Stimulated activated CD8-positive, alpha-beta memory T cell treated with anti-CD3 and anti-CD28 coated beads, Interleukin-4, amount 100 ng/mL, for 24 hours (primary cell): ENCODE data around the gene IL13RA1.
"Not testable (repeated sequence)": the region's sequence is repeated elsewhere in the genome, so short reads cannot be mapped to it uniquely, and the experiment has no call there.

Source experiments
- DNase-seq: peaks from one replicate; pipeline ENCODE4 v3.0.0-alpha.2; 2020; ENCODE audit warnings: low read depth

IL13RA1 gene

DNA sequence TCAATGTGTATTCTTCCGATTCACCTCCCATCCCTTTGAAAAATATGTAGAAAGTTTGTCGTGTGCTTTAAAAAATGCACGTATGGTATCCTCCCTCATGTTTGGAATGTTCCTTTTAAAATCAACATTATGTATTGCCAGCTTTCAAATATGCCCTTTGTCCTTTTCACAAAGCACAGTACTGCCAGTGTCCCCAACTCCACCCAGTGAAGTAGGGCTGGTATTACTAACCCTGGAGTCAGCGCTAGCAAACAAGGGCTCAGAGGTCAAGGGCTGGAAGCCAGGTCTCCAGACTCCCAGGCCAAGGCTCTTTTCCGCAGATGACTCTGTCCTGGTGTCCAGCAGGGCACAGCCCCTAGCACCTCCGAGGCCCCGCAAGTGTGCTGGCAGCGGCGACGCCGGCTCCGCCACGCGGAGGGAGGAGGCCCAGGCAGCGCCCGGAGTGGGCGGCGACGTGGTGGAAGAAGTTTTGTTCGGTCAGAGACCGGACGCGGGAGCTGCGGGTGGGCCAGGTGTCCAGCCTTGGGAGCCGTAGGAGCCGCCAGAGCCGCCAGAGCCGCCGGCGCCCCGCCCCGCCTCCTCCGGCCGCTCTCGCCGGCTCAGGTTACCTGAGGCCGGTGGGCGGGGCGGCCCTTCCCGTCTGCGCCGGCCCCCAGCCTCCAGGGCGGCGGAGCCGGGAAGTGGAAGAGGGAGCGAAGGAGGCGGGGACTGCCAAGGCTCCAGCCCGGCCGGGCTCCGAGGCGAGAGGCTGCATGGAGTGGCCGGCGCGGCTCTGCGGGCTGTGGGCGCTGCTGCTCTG is at the start of gene IL13RA1:
Gene IL13RA1, plus strand, starts transcription at position 720 of the 799 bp plus-strand sequence. Its CDS starts 33 bp downstream, at position 753.
- DNase-seq: no peak

DNA sequence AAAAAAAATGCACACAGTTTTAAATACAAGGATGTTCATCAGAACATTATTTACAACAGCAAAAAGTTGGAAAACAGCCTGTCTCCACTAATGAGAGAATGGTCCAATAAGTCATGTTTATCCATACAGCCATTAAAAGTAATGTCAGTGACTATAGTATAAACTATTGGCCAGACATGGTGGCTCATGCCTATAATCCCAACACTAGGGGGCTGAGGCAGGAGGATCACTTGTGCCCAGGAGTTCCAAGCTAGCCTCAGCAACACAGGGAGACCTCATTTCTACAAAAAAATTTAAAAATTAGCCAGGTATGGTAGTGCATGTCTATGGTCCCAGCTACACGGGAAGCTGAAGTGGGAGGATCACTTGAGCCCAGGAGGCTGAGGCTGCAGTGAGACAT is 48.1 kb upstream of the IL13RA1 start:
- no peak for DNase-seq

DNA sequence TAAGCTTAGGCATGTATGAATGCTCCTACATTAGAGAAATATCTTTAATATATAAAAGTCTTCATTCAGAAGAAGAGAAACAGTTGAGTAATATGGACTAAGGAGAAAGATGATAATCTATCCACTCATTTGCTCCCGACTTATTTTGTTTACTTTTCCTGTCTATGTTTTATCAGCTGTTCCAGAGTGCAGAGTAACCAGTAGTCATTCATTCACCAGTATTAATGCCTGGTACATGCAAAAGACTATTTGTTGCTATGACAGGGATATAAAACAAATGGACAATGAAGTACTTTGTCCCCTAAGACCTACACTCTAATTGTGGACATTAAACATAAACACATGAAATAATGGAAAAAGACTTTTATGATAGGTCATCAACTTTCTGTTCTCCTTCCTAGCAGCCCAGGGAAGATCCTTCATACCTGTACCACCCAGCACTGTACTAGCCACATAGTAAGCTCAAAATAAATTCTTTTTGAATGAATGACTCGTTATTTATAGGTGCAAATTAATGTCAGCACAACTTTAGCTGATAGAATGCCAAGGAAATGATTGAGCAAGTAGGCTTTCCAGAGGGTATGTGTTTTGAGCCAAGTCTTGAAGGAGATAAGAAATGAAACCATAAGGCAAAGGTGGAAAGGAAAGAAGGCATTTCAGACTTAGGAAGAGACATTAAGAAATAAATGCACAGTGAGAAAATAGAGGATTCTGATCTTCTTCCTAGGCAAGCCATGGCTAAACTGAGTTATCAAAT is 45.0 kb upstream of the IL13RA1 start:
- no peak for DNase-seq

DNA sequence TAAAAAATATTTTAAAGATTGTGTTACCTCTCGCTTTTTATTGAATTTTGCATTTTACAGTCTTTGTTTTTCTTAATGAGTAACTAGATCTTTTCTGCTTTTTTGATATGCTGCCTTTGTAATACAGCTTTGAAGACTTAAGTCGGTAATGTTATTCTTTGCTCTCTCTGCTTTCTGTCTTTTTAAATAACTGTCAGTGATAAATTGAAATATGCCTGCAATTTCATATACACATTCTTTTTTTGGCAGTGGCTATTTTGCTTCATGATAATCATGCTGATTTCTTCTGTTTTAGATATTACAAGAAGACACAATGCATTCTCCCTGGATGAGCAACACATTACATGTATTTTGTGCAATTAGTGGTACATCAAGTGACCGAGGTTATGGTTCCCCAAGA is 42.0 kb upstream of the IL13RA1 start:
- no peak for DNase-seq

- DNase-seq: no peak
Measured at GRCh38 chrX:118688935-118689334, 38.5 kb upstream of the IL13RA1 start.

- no peak for DNase-seq
Measured at GRCh38 chrX:118693843-118694242, 33.6 kb upstream of the IL13RA1 start.

DNA sequence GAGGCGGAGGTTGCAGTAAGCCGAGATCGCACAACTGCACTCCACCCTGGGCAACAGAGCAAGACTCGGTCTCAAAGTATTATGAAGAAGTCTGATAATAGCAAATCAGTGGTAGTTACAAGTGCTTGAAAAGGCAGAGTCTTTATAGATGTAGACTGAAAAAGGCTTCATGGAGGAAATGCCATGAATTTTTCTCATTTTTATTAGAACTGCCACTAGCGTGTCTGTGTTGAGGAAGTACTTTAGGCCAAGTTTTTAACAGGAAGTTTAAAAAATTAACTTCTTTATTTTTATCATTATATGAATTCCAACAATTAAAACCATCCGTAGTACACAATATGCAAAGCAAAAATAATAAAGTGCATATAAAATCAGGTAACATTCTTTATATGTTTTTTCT is 32.8 kb upstream of the IL13RA1 start:
- DNase-seq: no peak

DNA sequence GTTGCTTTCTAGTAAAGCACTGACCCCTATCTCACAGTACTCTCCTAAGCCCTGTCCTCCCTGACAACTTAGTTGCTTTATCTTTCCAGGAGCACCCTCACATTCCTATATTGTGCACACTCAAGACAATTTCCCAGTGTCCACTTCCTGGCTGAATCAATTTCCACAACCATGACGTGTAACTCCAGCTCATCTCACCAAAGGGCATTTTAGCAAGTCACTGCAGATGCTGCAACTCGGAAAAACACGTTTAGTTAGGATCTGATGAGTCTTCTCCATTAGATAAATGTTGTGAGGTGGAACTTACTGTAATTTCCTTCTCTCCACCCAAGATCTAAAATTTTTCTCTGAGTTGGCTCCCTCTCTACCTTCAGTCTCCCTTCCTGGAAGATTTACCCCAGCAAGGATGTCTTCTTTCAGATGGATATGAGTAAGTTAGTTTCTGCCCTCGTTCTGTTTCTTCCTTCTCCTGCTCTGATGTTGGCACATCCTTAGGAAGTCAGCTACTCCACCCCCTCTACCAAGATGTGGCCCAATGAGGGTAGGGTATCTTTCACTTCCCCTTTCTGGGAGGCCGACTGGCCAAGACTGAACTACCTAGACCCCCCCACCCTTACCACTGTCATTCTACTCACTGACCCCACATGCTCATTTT is 28.8 kb upstream of the IL13RA1 start:
- DNase-seq: no peak

GRCh38 chrX:118702741-118703140 is 24.7 kb upstream of the IL13RA1 start:
- DNase-seq: no peak

DNA sequence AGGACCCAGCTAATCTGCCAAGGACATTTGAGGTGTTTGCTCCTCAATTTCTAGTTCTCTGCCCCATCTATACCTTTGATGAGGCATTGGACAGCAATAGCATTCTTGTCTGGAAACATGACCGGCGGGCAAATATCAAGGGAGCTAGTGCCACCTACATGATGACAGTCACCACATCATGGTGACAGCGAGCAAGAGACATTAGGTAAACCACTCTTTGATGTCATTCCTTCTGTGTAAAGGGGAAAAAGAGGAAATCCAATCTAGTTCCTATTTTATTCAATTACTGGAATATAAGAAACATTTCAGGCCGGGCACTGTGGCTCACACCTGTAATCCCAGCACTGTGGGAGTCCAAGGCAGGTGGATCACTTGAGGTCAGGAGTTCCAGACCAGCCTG is 20.7 kb upstream of the IL13RA1 start:
- no peak for DNase-seq

DNA sequence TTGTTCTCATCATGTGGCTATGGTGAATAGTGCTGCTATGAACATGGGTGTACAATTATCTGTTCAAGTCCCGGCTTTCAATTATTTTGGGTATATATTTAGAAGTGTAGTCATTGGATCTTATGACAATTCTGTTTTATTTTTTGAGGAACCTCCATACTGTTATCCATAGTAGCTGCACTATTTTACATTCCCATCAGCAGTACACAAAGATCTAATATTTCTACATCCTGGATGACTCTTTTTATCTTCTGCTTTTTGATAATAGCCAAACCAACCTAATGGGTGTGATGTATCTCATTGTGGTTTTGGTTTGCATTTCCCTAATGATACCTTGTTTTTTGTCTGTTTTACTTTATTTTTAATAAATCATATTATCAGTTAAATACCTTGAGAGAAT is 12.9 kb upstream of the IL13RA1 start:
- DNase-seq: no peak

GRCh38 chrX:118715917-118716316 is 11.5 kb upstream of the IL13RA1 start:
- not testable (repeated sequence) for DNase-seq

GRCh38 chrX:118716833-118717232 is 10.6 kb upstream of the IL13RA1 start:
- not testable (repeated sequence) for DNase-seq

DNA sequence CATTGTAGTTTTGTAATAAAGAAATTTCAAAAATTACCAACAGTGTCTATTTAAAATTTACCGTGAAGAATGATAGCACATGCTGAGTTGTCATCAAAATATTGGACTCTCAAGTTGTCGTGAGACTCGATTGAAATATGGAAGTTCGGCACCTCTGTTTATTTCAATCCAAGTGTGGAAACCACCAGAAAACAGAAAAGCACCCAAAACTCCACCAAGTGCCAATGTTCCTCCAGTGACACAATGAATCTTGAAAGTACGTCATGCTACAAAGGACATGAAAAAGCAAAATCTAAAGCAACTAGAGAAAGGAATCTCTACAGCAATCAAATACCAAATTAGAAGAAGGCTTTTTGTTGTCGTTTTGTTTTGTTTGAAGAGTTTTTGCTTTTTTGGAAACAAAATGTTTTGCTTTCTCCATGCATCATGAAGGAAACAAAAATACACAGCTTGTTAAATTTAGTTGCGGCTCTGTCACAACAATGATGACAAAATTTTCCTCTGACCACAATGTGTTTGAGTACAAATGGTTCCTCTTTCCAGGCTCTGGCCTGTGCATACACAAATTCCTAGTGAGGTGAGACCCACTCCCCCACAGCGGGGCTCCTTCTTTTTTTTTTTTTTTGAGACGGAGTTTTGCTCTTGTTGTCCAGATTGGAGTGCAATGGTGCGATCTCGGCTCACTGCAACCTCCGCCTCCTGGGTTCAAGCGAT is 9.6 kb upstream of the IL13RA1 start:
- no peak for DNase-seq

DNA sequence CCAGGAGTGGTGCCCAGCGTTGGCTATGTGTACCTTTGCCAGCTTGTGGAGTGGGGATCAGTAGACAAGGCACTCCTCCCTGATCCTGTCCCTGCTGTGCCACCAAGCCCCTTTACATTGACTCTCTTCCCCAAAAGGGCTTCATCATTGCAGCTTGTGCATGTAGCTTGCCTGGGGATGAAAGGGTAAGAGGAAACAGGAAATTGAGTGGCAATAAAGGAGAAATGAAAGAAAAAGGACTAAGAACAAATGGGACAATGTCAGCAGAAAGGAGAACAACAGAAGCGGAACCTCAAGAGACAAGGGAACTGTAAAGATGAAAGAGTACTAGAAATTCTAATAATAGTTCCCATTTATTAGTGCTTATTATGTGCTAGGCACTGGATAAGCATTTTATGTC is 8.7 kb upstream of the IL13RA1 start:
- DNase-seq: no peak

DNA sequence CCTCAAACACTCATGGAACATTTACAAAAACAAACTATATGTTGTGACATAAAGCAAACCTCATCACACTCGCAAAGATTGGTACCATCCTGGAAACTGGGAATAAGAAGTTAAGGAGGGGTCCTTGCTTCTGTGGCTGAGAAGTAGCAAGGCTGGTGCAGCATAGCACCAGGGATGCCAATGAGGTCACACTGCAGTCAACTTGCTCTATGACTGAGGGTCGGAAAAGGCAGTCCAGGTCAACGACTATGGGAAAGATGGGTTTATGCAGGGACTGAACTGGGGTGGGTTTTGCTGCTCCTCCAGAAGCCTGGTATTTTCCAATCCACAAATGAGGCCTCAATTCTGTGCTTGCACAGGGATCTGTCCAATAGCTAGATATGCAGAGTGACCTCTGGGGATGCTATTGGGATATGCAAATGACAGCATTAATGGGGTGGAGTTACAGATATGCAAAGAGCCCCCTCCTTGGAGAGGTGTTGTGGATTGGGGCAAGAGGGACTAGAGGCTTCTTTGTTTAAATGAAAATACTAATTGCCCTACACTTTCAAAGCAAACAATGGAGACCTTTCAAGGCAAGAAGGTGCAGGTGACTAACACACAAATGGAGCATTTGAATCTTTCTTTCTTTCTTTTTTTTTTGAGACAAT is 7.2 kb upstream of the IL13RA1 start:
- no peak for DNase-seq

GRCh38 chrX:118723376-118723775 is 4.0 kb upstream of the IL13RA1 start:
- DNase-seq: no peak

DNA sequence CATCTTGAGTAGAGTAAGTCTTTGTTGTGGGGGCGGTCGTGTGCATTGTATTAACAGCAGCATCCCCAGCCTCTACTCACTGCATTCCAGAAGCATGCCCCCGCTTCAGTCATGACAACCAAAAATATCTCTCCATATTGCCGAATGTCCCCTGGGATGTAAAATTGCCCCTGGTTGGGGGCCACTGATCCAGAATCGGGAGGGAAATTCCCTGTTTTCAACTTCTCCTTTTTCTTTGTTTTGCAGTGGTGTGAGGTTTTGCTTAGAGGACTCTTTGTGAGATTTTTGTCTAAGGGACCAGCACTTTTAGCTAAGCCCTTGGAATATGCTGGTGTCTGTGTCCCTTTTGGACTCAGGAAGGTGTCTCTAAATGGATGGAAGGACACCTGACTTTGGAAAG is 3.0 kb upstream of the IL13RA1 start:
- no peak for DNase-seq

DNA sequence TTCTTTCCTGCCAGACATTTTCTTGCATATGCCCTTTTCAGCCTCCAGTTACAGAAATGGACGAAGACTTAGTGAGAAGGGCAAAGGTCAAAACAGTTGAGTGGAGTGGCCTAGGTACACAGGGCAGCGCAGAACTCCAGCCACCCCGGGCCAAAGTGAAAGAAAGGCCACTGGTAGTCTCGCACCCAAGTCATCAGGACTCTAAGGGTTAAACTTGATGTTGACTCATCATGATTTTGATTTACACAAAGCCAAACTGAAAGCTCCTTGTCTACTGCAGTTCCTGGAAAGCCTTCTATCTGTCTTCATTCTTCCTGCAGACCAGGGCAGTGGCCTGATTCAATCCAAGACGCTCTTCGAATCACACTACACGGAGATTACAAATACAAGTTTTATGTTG is 2.6 kb upstream of the IL13RA1 start:
- DNase-seq: no peak

GRCh38 chrX:118726396-118726795 is 1.0 kb upstream of the IL13RA1 start:
- no peak for DNase-seq

DNA sequence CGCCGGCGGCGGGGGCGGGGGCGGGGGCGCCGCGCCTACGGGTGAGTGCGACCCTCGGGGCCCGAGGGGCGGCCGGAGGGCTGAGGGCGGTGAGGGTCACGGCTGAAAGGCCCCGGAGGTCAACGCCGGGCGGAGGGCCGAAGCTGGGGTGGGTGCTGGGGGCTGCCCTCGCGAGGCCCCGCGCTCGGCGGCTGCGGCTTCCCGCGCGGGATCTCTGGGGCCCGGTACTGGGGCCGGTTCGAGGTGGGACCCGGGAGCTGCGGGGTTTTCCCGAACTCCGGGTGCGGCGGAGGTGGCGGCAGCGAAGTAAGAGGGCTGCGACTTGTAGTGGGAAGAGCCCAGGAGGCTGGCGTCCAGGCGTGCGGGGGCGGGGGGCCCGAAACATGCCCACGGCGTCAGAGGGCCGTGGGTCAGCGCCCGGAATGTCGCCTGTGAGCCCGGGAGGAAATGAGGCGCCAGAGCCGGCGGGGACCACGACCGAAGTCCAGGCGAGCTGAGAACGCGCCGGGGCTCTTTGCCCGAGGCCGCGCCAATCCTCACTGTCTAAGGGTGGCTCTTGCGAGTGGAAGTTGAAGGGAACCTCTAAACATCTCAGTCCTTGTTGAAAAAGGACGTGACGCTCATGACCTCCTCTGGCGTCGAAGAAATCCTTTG is 407 bp downstream of the IL13RA1 start:
- DNase-seq: no peak
